Measurements from ENCODE around the gene WDR38.

- no peak for TF ChIP-seq ZBTB33 (IDR thresholded peaks at IDR 0.05)
- TF ChIP-seq, protein P1, sequence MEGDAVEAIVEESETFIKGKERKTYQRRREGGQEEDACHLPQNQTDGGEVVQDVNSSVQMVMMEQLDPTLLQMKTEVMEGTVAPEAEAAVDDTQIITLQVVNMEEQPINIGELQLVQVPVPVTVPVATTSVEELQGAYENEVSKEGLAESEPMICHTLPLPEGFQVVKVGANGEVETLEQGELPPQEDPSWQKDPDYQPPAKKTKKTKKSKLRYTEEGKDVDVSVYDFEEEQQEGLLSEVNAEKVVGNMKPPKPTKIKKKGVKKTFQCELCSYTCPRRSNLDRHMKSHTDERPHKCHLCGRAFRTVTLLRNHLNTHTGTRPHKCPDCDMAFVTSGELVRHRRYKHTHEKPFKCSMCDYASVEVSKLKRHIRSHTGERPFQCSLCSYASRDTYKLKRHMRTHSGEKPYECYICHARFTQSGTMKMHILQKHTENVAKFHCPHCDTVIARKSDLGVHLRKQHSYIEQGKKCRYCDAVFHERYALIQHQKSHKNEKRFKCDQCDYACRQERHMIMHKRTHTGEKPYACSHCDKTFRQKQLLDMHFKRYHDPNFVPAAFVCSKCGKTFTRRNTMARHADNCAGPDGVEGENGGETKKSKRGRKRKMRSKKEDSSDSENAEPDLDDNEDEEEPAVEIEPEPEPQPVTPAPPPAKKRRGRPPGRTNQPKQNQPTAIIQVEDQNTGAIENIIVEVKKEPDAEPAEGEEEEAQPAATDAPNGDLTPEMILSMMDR (IDR thresholded peaks at IDR 0.05; ENCODE audit: low read depth, low read length, missing input control), result no peak
- TF ChIP-seq MAX (IDR thresholded peaks at IDR 0.05), result no peak
These were observed 414 bp downstream of the WDR38 start for GRCh38 chr9:124853605-124854143.

Measured in liver (tissue), 2 donors.